GM19193 (cell line): ENCODE results near the gene SERPINA9.

ENCODE experiments used
- POLR2A ChIP-seq: IDR thresholded peaks from 4 replicates; pipeline ENCODE4 v1.6.1; 2011; ENCODE audit not compliant: insufficient read depth, insufficient read length; ENCODE audit errors: extremely low read depth

The SERPINA9 gene, protein sequence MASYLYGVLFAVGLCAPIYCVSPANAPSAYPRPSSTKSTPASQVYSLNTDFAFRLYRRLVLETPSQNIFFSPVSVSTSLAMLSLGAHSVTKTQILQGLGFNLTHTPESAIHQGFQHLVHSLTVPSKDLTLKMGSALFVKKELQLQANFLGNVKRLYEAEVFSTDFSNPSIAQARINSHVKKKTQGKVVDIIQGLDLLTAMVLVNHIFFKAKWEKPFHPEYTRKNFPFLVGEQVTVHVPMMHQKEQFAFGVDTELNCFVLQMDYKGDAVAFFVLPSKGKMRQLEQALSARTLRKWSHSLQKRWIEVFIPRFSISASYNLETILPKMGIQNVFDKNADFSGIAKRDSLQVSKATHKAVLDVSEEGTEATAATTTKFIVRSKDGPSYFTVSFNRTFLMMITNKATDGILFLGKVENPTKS

GRCh38 chr14:94476023-94476422, at the start of gene SERPINA9:
Gene SERPINA9 (minus strand): TSS chr14:94476197. CDS start chr14:94469840, 6,357 bp downstream.
- TF ChIP-seq POLR2A: no peak

- no peak for TF ChIP-seq POLR2A
These were observed 48.1 kb upstream of the SERPINA9 start for GRCh38 chr14:94524093-94524492.

DNA sequence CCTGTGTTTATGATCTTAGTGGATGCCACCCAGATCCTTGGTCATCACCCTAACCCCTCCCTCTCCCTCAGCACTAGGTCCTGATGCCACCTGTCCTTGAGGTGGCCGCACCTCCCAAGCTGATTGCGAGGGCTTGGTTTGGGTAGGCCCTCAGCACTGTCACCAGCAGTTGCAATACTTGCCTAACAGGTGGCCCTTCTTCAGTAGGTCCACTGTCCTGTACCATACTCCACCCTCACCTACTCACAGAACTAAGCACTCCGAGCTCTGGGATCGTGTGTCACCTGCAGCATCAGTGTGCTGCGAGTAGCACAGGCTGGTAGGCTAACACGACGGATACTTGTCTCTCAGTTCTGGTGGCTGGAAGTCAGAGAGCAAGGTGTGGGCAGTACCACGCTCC, 47.3 kb upstream of the SERPINA9 start:
- no peak for TF ChIP-seq POLR2A

DNA sequence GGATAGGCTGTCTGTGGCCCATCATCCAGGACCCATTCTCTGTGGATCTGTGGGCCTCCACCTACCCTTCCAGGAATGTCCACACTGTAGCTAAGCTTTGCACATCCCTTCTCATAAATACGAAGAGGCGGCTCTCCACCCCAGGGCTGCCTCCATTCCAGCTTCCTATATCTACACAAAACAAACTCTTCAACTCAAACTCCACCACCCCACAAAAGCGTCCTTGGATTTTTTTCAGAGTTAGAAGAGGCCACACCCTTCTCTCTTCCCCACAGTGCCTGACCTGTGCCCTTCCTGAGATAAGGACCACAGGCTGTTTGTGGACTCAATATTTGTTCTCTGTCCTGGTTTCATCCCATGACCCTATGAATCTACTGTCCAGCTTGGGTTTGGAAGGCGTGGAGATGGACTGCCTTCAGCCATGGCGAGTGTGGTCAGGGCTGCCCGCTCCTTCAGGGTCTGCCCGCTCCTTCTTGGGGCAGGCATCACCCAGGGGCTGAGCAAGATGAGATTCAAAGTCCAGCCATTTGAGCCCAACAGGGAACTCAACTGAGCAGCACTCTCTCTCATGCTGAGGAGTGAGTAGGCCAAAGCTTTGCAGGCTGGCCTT, 46.2 kb upstream of the SERPINA9 start:
- no peak for TF ChIP-seq POLR2A

DNA sequence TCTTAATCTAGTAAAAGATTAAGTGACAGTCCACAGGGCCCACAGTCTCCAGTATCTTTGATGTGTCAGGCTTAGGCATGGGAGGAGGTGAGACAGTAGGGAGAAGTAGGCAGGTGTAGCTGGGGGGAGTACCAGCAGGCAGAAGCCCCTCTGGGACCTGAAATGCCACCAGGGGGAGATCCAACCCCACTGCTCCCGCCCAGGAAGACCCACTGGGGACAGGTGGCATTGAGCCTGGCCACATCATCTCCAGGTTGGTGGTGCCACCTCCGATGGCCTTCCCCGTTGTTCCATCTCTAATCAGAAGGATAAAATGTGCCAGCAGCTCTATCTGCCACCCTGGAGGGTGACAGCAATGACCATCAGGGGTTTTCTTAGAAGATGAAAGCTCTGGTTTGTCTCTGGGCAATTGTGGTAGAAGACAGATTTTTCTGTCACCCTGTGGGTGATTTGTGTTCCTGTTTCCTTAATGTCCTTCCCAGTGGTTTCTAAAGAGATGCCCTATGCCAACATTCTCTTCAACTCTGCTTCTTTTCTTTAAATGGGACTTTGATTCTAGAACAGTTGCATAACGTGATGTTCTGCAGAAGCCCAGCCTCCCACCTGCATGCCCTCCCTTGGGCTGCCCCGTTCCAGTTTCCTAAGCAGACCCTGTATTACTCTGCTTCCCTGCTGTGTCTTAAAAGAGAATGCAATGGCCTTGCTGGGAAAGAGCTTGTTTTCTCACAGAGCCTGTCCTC, 45.5 kb upstream of the SERPINA9 start:
- TF ChIP-seq POLR2A: no peak

DNA sequence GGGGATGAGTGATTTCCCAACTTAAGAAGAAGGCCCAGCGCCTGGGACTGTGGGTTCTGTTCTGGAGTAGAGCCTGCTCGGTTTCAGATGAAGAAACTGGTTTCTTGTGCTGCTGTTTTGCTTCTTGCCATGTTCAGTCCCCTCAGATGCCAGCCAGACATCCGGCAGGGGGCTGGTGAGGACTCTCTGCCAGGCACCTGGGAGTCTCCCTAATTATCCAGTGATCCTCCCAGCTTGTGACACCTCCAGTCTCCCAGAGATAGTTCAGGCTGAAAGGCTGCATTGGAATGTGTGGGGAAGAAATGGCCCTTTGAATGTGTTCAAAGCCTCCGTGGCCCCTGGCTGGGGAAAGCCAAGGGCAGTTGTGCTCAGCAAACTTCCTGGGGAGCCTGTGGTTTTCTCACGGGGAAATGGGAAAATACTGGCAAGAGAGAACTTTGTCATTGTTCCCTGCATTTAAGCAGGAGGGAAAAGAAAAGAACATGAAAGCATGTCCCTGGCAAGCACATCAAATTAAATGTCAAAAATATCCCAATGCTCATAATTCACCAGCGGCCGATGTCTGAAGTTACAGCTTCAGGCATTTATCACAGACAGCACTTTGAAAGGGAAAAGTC, 41.8 kb upstream of the SERPINA9 start:
- no peak for TF ChIP-seq POLR2A

DNA sequence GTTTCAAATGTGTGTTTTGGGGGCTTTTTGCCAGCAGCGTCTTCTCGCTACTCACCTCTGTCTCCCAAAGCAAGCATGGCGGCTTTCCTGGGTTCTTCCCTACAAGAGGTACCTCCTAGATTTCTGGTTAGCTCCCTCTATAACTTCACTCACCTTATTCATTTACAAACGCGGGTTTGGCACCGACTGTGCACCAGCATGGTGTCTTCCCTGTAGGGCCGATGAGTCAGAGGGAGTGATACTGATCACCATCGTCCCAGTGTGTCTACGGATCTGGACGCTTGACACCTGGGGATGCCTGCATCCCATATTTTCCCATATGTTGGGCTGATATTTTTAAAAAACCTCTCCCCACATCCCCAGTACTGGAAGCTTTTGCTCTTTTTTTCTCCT, 41.2 kb upstream of the SERPINA9 start:
- no peak for TF ChIP-seq POLR2A

- TF ChIP-seq POLR2A: no peak
These were observed 39.9 kb upstream of the SERPINA9 start for GRCh38 chr14:94515856-94516255.

DNA sequence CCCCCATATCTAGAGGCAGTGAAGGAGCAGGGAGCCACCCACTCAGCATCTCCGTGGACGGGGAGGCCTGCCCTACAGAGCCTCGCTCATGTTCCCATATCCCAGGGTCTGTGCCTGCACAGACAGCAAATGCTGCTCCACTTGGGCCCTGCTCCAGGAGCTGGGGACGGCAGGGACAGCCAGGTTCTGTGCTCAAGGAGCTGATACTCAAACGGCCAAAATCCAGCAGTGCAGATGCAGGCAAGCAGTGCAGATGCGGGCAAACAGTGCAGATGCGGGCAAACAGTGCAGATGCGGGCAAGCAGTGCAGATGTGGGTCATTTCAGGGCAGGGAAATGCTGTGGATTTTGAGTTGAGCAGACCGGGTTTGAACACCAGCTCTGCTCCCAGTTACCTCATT, 39.4 kb upstream of the SERPINA9 start:
- TF ChIP-seq POLR2A: no peak

- TF ChIP-seq POLR2A: no peak
These were observed 38.4 kb upstream of the SERPINA9 start for GRCh38 chr14:94514351-94514750.

GRCh38 chr14:94509356-94509755, 33.4 kb upstream of the SERPINA9 start, which contains the start of gene SERPINA12:
Gene SERPINA12 (minus strand): TSS chr14:94509469. CDS start chr14:94498397, 11,072 bp downstream.
- no peak for TF ChIP-seq POLR2A

- TF ChIP-seq POLR2A: no peak
These were observed 29.6 kb upstream of the SERPINA9 start for GRCh38 chr14:94505641-94506040.

GRCh38 chr14:94505206-94505605, 29.2 kb upstream of the SERPINA9 start:
- no peak for TF ChIP-seq POLR2A

DNA sequence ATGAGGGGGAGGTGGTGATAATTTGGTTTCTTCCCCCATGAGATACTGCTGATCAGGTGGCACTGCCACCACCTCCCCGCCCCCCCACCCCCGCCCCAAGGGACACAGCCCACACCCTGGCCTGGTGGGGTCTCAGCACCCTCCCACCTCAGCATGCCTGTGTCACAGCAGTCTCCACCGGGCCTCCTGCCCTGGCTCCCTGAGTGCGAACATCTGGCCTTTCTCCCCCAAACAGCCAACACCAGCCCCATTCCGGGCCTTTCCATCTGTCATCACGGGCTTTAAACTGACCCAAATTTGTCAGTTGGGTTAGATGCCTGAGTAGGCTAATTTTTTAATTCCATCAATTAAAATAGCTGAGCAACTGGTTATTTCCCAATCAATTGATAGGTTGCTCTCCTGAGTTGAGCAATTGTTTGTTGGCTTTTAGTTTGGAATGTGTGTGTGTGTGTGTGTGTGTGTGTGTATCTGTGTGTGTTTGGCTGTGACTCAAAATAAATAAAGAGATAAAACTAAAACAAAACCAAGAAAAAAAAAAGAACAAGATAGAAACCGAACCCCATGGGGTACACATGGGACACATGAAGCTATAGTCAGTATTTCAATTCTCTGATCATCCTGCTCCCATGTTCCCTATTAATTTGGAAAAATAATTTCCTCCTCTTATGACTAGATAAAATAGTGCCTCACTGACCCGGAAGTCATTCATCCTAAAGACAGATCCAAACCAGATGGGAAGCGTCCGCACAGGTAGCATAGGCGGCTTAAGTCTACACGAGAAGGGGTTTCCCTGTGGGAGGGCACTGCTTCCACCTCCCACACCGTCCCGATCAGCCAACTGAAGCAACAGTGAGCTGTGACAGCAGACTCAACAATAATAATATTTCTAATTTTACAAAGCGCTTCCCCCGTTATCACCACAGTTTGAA, 25.9 kb upstream of the SERPINA9 start:
- TF ChIP-seq POLR2A: no peak
